Activated T-helper 17 cell treated with anti-CD3 and anti-CD28 coated beads, Interleukin-2, amount 50 U/mL, for 72 hours (primary cell): ENCODE results near the gene CDH2. TPM values are rescaled to one million over a fixed set of nuclear protein-coding genes. Genes with fewer than 3 reads are reported as not detected.
"Not testable (repeated sequence)": the region's sequence is repeated elsewhere in the genome, so short reads cannot be mapped to it uniquely, and the experiment has no call there.

Source experiments
- ATAC-seq: fragments of 150-1000 bp; cut with Tn5 transposase; replicated peaks from 2 replicates; pipeline ENCODE4 v1.10.0; 2021; ENCODE audit warnings: mild to moderate bottlenecking, moderate library complexity
- H3K27ac Mint-ChIP-seq: one replicate; pipeline ENCODE4 v1.8.0; 2022; ENCODE audit warnings: mixed read lengths
- H3K27me3 Mint-ChIP-seq: one replicate; pipeline ENCODE4 v1.8.0; 2022; ENCODE audit warnings: mixed read lengths
- H3K36me3 Mint-ChIP-seq: one replicate; pipeline ENCODE4 v1.8.0; 2022; ENCODE audit warnings: low read depth, mild to moderate bottlenecking, mixed read lengths
- H3K4me1 Mint-ChIP-seq: one replicate; pipeline ENCODE4 v1.8.0; 2022; ENCODE audit warnings: mixed read lengths
- H3K4me3 Mint-ChIP-seq: one replicate; pipeline ENCODE4 v1.8.0; 2022; ENCODE audit warnings: mild to moderate bottlenecking, mixed read lengths
- H3K9me3 Mint-ChIP-seq: one replicate; pipeline ENCODE4 v1.8.0; 2022; ENCODE audit warnings: mixed read lengths
- total RNA-seq, 2 donors: library from RNA; stranded (reverse); gene quantifications; one replicate each; pipeline ENCODE4 v1.2.3, GENCODE V29; 2022

Gene CDH2
- total RNA-seq, 2 donors from 2014 or later: 0.04 TPM; not detected in 1

DNA sequence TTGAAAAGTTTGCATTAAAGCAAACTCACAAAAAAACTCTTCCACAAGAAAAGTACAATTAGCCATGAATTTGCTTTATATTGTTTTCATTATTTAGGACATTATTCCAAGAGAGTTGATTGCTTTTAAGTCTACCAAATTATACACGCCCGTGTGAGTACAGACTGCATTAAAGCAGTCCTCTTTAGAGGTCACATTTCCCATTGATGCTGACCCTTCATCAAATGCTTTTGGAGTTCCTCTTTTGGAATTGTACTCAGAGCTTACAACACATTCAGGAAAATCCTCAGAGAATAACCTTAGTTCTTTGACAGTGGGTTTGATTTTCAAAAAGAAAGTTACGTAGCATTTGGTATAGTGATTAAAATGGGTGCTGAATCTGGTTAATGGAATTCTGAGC lies 256.1 kb downstream of the CDH2 start:
- no peaks in the 10 kb centered on the region for H3K4me1 Mint-ChIP-seq
- H3K27me3 Mint-ChIP-seq: no peaks in the 10 kb centered on the region
- H3K9me3 Mint-ChIP-seq: peaks cover 11% of the 10 kb centered on the region
- no peak overlapping the region for H3K4me3 Mint-ChIP-seq
- no peak overlapping the region for H3K27ac Mint-ChIP-seq
- H3K36me3 Mint-ChIP-seq: no peaks in the 10 kb centered on the region
- ATAC-seq: no peak

DNA sequence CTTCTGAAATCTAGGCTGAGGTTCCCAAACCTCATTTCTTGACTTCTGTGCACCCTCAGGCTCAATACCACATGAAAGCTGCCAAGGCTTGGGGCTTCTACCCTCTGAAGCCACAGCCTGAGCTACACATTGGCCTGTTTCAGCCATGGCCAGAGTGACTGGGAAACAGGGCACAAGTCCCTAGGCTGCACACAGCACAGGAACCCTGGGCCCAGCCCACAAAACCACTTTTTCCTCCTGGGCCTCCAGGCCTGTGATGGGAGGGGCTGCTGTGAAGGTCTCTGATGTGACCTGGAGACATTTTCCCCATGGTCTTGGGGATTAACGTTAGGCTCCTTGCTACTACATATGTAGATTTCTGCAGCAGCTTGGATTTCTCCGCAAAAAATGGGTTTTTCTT lies 270.7 kb downstream of the CDH2 start:
- H3K4me3 Mint-ChIP-seq, ATAC-seq, H3K27me3 Mint-ChIP-seq, H3K27ac Mint-ChIP-seq, H3K4me1 Mint-ChIP-seq, H3K36me3 Mint-ChIP-seq: not testable (repeated sequence)
- peaks cover 23% of the 10 kb centered on the region for H3K9me3 Mint-ChIP-seq

DNA sequence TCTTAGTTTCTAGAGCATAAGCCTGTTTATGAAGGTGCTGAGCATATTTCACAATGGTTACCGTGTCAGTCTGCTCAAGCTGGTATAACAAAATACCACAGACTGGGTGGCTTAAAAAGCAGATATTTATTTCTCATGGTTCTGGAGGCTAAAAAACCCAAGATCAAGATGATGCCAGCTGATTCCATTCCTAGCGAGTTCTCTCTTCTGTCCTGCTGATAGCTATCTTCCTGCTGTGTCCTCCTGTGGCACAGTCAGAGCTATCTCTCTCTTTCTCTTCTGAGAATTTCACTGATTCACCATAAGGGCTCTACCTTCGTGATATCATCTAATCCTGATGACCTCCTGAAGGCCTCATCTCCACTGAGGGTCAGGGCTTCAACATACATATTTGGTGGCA lies 273.0 kb downstream of the CDH2 start:
- Mint-ChIP-seq H3K27me3 (no peaks in the 10 kb centered on the region), H3K27ac (no peak overlapping the region), H3K36me3 (no peaks in the 10 kb centered on the region), H3K4me3 (no peak overlapping the region), H3K9me3 (peaks cover 20% of the 10 kb centered on the region), H3K4me1 (no peaks in the 10 kb centered on the region)
- ATAC-seq: no peak

DNA sequence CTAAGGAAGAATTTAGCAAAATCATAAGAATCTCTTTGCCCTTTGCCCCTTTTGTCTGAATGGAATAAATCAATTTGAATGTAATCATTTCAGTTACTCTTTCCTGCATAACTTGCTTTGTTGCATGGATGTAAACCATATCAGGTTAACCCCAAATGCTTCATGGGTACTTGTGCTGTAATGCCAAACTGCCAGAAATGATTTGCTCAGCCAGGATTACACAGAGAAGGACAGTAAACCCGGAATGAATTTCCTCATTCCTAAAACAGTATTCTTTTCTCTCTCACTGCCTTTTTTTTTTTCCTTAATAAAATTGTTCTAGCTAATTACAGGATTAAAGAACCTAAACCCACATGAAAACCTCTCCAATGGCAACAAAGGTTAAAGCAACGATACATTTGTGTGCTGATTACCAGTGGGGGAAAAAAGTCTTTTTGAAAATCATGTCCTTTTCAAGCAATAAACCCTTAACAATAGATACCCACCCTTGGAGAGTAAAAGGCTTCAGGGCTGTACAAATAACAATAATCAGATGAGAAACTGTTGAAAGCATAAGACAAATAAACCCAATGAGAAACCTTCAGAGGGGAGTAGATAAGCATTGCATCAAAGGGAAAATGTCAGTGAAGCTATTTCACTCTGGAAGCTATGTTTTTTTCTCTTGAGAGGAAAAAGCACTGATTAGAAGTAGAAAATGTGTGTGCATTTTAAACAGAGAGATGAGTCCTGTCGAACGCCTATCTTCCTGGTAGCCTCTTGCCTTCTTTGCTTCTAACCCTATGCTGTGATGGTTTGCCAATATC lies 275.3 kb downstream of the CDH2 start:
- no peak for ATAC-seq

More for the DNA sequence above, 275.3 kb downstream of the CDH2 start:
- H3K36me3 Mint-ChIP-seq: no peaks in the 10 kb centered on the region
- H3K4me1 Mint-ChIP-seq: no peaks in the 10 kb centered on the region
- H3K27me3 Mint-ChIP-seq: no peaks in the 10 kb centered on the region
- no peak overlapping the region for H3K27ac Mint-ChIP-seq
- H3K9me3 Mint-ChIP-seq: peaks cover 22% of the 10 kb centered on the region
- no peak overlapping the region for H3K4me3 Mint-ChIP-seq
